B cell (primary cell): ENCODE data around the gene SLC27A1. TPM values are rescaled to one million over a fixed set of nuclear protein-coding genes. Genes with fewer than 3 reads are reported as not detected.
"Not testable (repeated sequence)": the region's sequence is repeated elsewhere in the genome, so short reads cannot be mapped to it uniquely, and the experiment has no call there.

ENCODE experiments used
- ATAC-seq: fragments of 200-7000 bp; cut with Tn5 transposase; one replicate; pipeline ENCODE4 v1.10.0; 2021; ENCODE audit warnings: low read depth, mild to moderate bottlenecking, moderate number of reproducible peaks, moderate library complexity
- CTCF ChIA-PET: fragments of 350-600 bp; sonication (Branson Sonifier 250); formaldehyde crosslinking; loops from one replicate; lab custom pipeline; 2021; ENCODE audit warnings: antibody characterized with exemption, inconsistent platforms; lab: Charles Lee
- POLR2A ChIA-PET: fragments of 350-600 bp; sonication (Branson Sonifier 250); formaldehyde crosslinking; loops from one replicate; lab custom pipeline; 2021; ENCODE audit warnings: antibody characterized with exemption; lab: Charles Lee
- DNase-seq: peaks from one replicate; pipeline ENCODE4 v3.0.0; 2013
- H2AFZ ChIP-seq: 2 replicates; pipeline ENCODE4 v1.6.1; 2012; ENCODE audit warnings: mild to moderate bottlenecking, low read depth, low read length; ENCODE audit not compliant: insufficient read depth, poor library complexity, severe bottlenecking
- H3K27ac ChIP-seq, 2 donors: 1 replicate in 1 of 2; 2 replicates in 1 of 2; pipeline ENCODE4 v1.5.1; 2012 to 2013; ENCODE audit warnings: low read length in 2 of 2, mild to moderate bottlenecking in 2 of 2, moderate library complexity in 1 of 2
- H3K27me3 ChIP-seq, 4 experiments: fragments of 200-600 bp in 1 of 4; sonication (generic) in 1 of 4; replicated peaks in 1 of 4; 1 replicate in 2 of 4; 2 replicates in 2 of 4; pipeline versions ENCODE4 v1.6.1 to v1.7.0; 2013 to 2016; ENCODE audit warnings: low read length in 3 of 4, mild to moderate bottlenecking in 2 of 4, mixed read lengths in 1 of 4, moderate library complexity in 1 of 4; ENCODE audit not compliant: insufficient read depth in 4 of 4, control insufficient read depth in 3 of 4; ENCODE audit errors: control extremely low read depth in 1 of 4
- H3K36me3 ChIP-seq, 2 experiments: replicated peaks in 1 of 2; 1 replicate in 1 of 2; 2 replicates in 1 of 2; pipeline versions ENCODE4 v1.6.1 to v1.7.1; 2013; ENCODE audit warnings: low read length in 1 of 2; ENCODE audit not compliant: insufficient read depth in 2 of 2, control insufficient read depth in 1 of 2; ENCODE audit errors: control extremely low read depth in 1 of 2, extremely low read depth in 1 of 2
- H3K4me1 ChIP-seq, 2 donors: fragments of 200-600 bp in 1 of 2; sonication (generic) in 1 of 2; 1 replicate in 1 of 2; 2 replicates in 1 of 2; pipeline versions ENCODE4 v1.5.1 to v1.6.1; 2013 to 2017; ENCODE audit warnings: low read length in 2 of 2; ENCODE audit not compliant: control insufficient read depth in 2 of 2, insufficient read depth in 2 of 2
- H3K4me2 ChIP-seq: replicated peaks from 2 replicates; pipeline ENCODE3; 2012; ENCODE audit warnings: mild to moderate bottlenecking, low read depth, low read length; ENCODE audit not compliant: poor library complexity, severe bottlenecking
- H3K4me3 ChIP-seq, 5 experiments: fragments of 200-600 bp in 1 of 5; sonication (generic) in 1 of 5; 1 replicate in 3 of 5; 2 replicates in 2 of 5; pipeline versions ENCODE4 v1.5.1 to v1.7.0; 2011 to 2016; ENCODE audit warnings: low read length in 4 of 5, mild to moderate bottlenecking in 4 of 5, low read depth in 2 of 5, control low read depth in 1 of 5, moderate library complexity in 1 of 5; ENCODE audit not compliant: insufficient read depth in 1 of 5; ENCODE audit errors: control extremely low read depth in 1 of 5, extremely low read depth in 1 of 5
- H3K79me2 ChIP-seq: fragments of 200-600 bp; sonication (generic); one replicate; pipeline ENCODE4 v1.6.0; 2016; ENCODE audit warnings: low read length; ENCODE audit not compliant: control insufficient read depth, insufficient read depth
- H3K9ac ChIP-seq: fragments of 200-600 bp; sonication (generic); 2 replicates; pipeline ENCODE4 v1.6.1; 2017; ENCODE audit warnings: mild to moderate bottlenecking, low read length, moderate library complexity
- H3K9me3 ChIP-seq, 3 donors: one replicate each; pipeline versions ENCODE4 v1.6.1 to v1.7.1; 2013; ENCODE audit warnings: low read length in 2 of 3; ENCODE audit not compliant: control insufficient read depth in 2 of 3, insufficient read depth in 1 of 3; ENCODE audit errors: control extremely low read depth in 1 of 3
- H4K20me1 ChIP-seq: 2 replicates; pipeline ENCODE4 v1.6.0; 2012; ENCODE audit warnings: mild to moderate bottlenecking, low read length; ENCODE audit not compliant: insufficient read depth, control insufficient read depth, poor library complexity, severe bottlenecking
- H3K27ac Mint-ChIP-seq: one replicate; pipeline ENCODE4 v1.8.0; 2021; ENCODE audit warnings: mixed read lengths
- H3K27me3 Mint-ChIP-seq: one replicate; pipeline ENCODE4 v1.8.0; 2021; ENCODE audit warnings: mixed read lengths
- H3K4me1 Mint-ChIP-seq: one replicate; pipeline ENCODE4 v1.8.0; 2021; ENCODE audit warnings: mixed read lengths
- H3K4me3 Mint-ChIP-seq: one replicate; pipeline ENCODE4 v1.8.0; 2021; ENCODE audit warnings: mixed read lengths
- H3K9me3 Mint-ChIP-seq: one replicate; pipeline ENCODE4 v1.8.0; 2022; ENCODE audit warnings: mixed read lengths; ENCODE audit not compliant: insufficient read depth
- CTCF ChIP-seq: fragments of 200-600 bp; IDR thresholded peaks from one replicate; pipeline ENCODE4 v1.8.0; 2022; ENCODE audit warnings: antibody characterized with exemption, mild to moderate bottlenecking
- EZH2 ChIP-seq: IDR thresholded peaks from 2 replicates; pipeline ENCODE4 v1.6.1; 2012; ENCODE audit warnings: borderline replicate concordance, low read depth, mild to moderate bottlenecking, moderate library complexity, low read length; ENCODE audit not compliant: insufficient read depth, poor library complexity, severe bottlenecking
- WGBS: methylation state at CpG from one replicate; pipeline ENCODE4 v1.1.5; 2013; ENCODE audit warnings: missing lambda C conversion rate; ENCODE audit not compliant: insufficient coverage; 5-methylcytosine and 5-hydroxymethylcytosine counted together
- intact Hi-C: fragments of 100-400 bp; cut with micrococcal nuclease; formaldehyde crosslinking; loops from one replicate; pipeline ENCODE4 v1.10.0; 2022
- polyA plus RNA-seq: library from polyadenylated mRNA; depleted of rRNA; stranded (reverse); fragments of >200 nt; gene quantifications from 2 replicates; pipeline ENCODE4 v1.2.3, GENCODE V29; 2012
- total RNA-seq, 2 donors: library from RNA; stranded (reverse); fragments of 120-200 nt in 1 of 2; gene quantifications; 1 replicate in 1 of 2; 2 replicates in 1 of 2; pipeline versions ENCODE4 v1.2.3 to v1.2.4, GENCODE V29; 2013 to 2022

The SLC27A1 gene
- total and polyA plus RNA-seq, 2 donors (not counting 1 experiment from before 2014, with no cell fraction given), result 5.1 to 9.5 TPM

GRCh38 chr19:17505223-17505622, 34.9 kb downstream of the SLC27A1 start:
- no peak overlapping the region for H3K27ac Mint-ChIP-seq
- no peaks in the 10 kb centered on the region for H3K27me3 ChIP-seq
- POLR2A ChIA-PET, result no interaction called here

GRCh38 chr19:17506745-17507144, 36.4 kb downstream of the SLC27A1 start:
- intact Hi-C loops, result no loop called here
- Histone ChIP-seq H3K9me3 (no peaks in the 10 kb centered on the region), H4K20me1 (peaks cover 29% of the 10 kb centered on the region), H3K9ac (no peak overlapping the region), H3K27ac (no peak overlapping the region), H3K4me3 (no peak overlapping the region), H3K36me3 (peaks cover 0 to 2% of the 10 kb centered on the region in 2 experiments), H3K4me1 (peaks cover 10 to 11% of the 10 kb centered on the region in 2 donors), H3K4me2 (no peak overlapping the region), H3K27me3 (no peaks in the 10 kb centered on the region), H2AFZ (no peak overlapping the region), H3K79me2 (peaks cover 62% of the 10 kb centered on the region)
- no peak overlapping the region for H3K27ac Mint-ChIP-seq
- no peak for DNase-seq
- CTCF ChIA-PET, result interaction anchor here (0.9 kb wide), 1 partner anchor 11 kb away, joined by 5 read pairs; no protein-coding TSS in a partner anchor
- TF ChIP-seq EZH2 (no peak), CTCF (no peak)
- WGBS, result 81% methylated on average over 9 of the region's 9 CpGs
- no peaks in the 10 kb centered on the region for H3K27me3 Mint-ChIP-seq
- no peaks in the 10 kb centered on the region for H3K9me3 Mint-ChIP-seq
- POLR2A ChIA-PET, result interaction anchor here (1.0 kb wide), 1 partner anchor 12 kb away, joined by 3 read pairs; no protein-coding TSS in a partner anchor
- peaks cover 20% of the 10 kb centered on the region for H3K4me1 Mint-ChIP-seq
- H3K4me3 Mint-ChIP-seq, result no peak overlapping the region
- ATAC-seq, result no peak

More at GRCh38 chr19:17505223-17505622, 34.9 kb downstream of the SLC27A1 start:
- Histone ChIP-seq H4K20me1 (peaks cover 24% of the 10 kb centered on the region), H3K4me1 (peaks cover 3 to 5% of the 10 kb centered on the region in 2 donors), H3K4me3 (no peak overlapping the region), H3K4me2 (no peak overlapping the region), H3K36me3 (peaks cover 0 to 6% of the 10 kb centered on the region in 2 experiments), H3K9me3 (no peaks in the 10 kb centered on the region), H2AFZ (no peak overlapping the region), H3K79me2 (peaks cover 58% of the 10 kb centered on the region), H3K27ac (no peak overlapping the region), H3K9ac (no peak overlapping the region)
- H3K9me3 Mint-ChIP-seq, result no peaks in the 10 kb centered on the region
- intact Hi-C loops, result no loop called here
- H3K27me3 Mint-ChIP-seq, result no peaks in the 10 kb centered on the region
- H3K4me1 Mint-ChIP-seq, result peaks cover 12% of the 10 kb centered on the region
- DNase-seq, result no peak
- no peak for ATAC-seq
- H3K4me3 Mint-ChIP-seq, result no peak overlapping the region
- TF ChIP-seq CTCF (no peak), EZH2 (no peak)
- 95% methylated on average over 10 of the region's 10 CpGs for WGBS
- CTCF ChIA-PET, result interaction anchor here (1.4 kb wide), 1 partner anchor 9 kb away, joined by 5 read pairs; no protein-coding TSS in a partner anchor

- peaks cover 31% of the 10 kb centered on the region for H3K4me1 Mint-ChIP-seq
- H3K4me2 ChIP-seq, H3K9me3 Mint-ChIP-seq, POLR2A ChIA-PET, H2AFZ ChIP-seq, DNase-seq, H3K27me3 ChIP-seq, H3K36me3 ChIP-seq, intact Hi-C loops, H3K27ac ChIP-seq, H3K9ac ChIP-seq, H3K27me3 Mint-ChIP-seq, H3K4me3 ChIP-seq, H3K9me3 ChIP-seq, H3K27ac Mint-ChIP-seq, ATAC-seq, H3K4me3 Mint-ChIP-seq: not testable (repeated sequence)
- CTCF ChIA-PET, result interaction anchor here (0.8 kb wide), 1 partner anchor 21 kb away, joined by 3 read pairs; no protein-coding TSS in a partner anchor
- Histone ChIP-seq H3K4me1 (peaks cover 18 to 22% of the 10 kb centered on the region in 2 donors), H3K79me2 (peaks cover 57% of the 10 kb centered on the region), H4K20me1 (peaks cover 29% of the 10 kb centered on the region)
- WGBS, result 81% methylated on average over 3 of the region's 3 CpGs
Observed at GRCh38 chr19:17508558-17508933, 38.2 kb downstream of the SLC27A1 start.
